ENCODE measurements around the gene XAGE2.
"Not testable (repeated sequence)": the region's sequence is repeated elsewhere in the genome, so short reads cannot be mapped to it uniquely, and the experiment has no call there.

XAGE2 gene

GRCh38 chrX:52368368-52369055, at the start of gene XAGE2:
Gene XAGE2 (plus strand): TSS chrX:52369021. CDS start chrX:52370015, 994 bp downstream.
- Histone ChIP-seq H3K9ac (ENCODE audit: low read length) (no peak within 1 kb of the TSS), H3K4me2 (ENCODE audit: low read length) (no peak within 1 kb of the TSS), H3K4me1 (ENCODE audit: insufficient read depth, low read length, severe bottlenecking) (no peaks in the 10 kb centered on the region)

GRCh38 chrX:52337410-52337809, 31.4 kb upstream of the XAGE2 start:
- Histone ChIP-seq H3K36me3 (ENCODE audit: insufficient read depth, low read length) (no peaks in the 10 kb centered on the region), H3K27me3 (ENCODE audit: insufficient read depth, low read length) (no peaks in the 10 kb centered on the region), H3K9ac (ENCODE audit: low read length) (no peak overlapping the region), H3K9me3 (ENCODE audit: low read length) (no peaks in the 10 kb centered on the region), H3K27ac (ENCODE audit: low read depth, low read length, poor library complexity, severe bottlenecking) (no peak overlapping the region), H3K9me2 (ENCODE audit: low read depth, low read length) (no peaks in the 10 kb centered on the region), H3F3A (ENCODE audit: insufficient read depth, low read length) (no peaks in the 10 kb centered on the region), H4K20me1 (ENCODE audit: insufficient read depth, low read length) (no peaks in the 10 kb centered on the region), H3K4me1 (ENCODE audit: insufficient read depth, low read length, severe bottlenecking) (no peaks in the 10 kb centered on the region), H3K4me2 (ENCODE audit: low read length) (no peak overlapping the region), H3K79me2 (ENCODE audit: insufficient read depth, low read length) (no peaks in the 10 kb centered on the region), H3K4me3 (ENCODE audit: low read depth, low read length, poor library complexity, severe bottlenecking) (no peak overlapping the region), H2AFZ (ENCODE audit: low read length) (no peak overlapping the region)
- no peak for TF ChIP-seq EZH2 (IDR thresholded peaks at IDR 0.05; ENCODE audit: borderline replicate concordance, low read length)
- TF ChIP-seq, protein P1, sequence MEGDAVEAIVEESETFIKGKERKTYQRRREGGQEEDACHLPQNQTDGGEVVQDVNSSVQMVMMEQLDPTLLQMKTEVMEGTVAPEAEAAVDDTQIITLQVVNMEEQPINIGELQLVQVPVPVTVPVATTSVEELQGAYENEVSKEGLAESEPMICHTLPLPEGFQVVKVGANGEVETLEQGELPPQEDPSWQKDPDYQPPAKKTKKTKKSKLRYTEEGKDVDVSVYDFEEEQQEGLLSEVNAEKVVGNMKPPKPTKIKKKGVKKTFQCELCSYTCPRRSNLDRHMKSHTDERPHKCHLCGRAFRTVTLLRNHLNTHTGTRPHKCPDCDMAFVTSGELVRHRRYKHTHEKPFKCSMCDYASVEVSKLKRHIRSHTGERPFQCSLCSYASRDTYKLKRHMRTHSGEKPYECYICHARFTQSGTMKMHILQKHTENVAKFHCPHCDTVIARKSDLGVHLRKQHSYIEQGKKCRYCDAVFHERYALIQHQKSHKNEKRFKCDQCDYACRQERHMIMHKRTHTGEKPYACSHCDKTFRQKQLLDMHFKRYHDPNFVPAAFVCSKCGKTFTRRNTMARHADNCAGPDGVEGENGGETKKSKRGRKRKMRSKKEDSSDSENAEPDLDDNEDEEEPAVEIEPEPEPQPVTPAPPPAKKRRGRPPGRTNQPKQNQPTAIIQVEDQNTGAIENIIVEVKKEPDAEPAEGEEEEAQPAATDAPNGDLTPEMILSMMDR (IDR thresholded peaks at IDR 0.05; ENCODE audit: low read length) = no peak

More at GRCh38 chrX:52368368-52369055, at the start of gene XAGE2:
- TF ChIP-seq, protein P1 (IDR thresholded peaks at IDR 0.05; ENCODE audit: low read length) = no peak
- TF ChIP-seq EZH2 (IDR thresholded peaks at IDR 0.05; ENCODE audit: borderline replicate concordance, low read length) = no peak
- Histone ChIP-seq H3F3A (ENCODE audit: insufficient read depth, low read length) (no peaks in the 10 kb centered on the region), H2AFZ (ENCODE audit: low read length) (no peak within 1 kb of the TSS), H3K9me3 (ENCODE audit: low read length) (no peaks in the 10 kb centered on the region), H3K4me3 (ENCODE audit: low read depth, low read length, poor library complexity, severe bottlenecking) (no peak within 1 kb of the TSS), H3K79me2 (ENCODE audit: insufficient read depth, low read length) (no peaks in the 10 kb centered on the region), H3K27me3 (ENCODE audit: insufficient read depth, low read length) (no peaks in the 10 kb centered on the region), H4K20me1 (ENCODE audit: insufficient read depth, low read length) (no peaks in the 10 kb centered on the region), H3K36me3 (ENCODE audit: insufficient read depth, low read length) (no peaks in the 10 kb centered on the region), H3K9me2 (ENCODE audit: low read depth, low read length) (no peaks in the 10 kb centered on the region), H3K27ac (ENCODE audit: low read depth, low read length, poor library complexity, severe bottlenecking) (no peak within 1 kb of the TSS)

- Histone ChIP-seq H3K27ac (ENCODE audit: low read depth, low read length, poor library complexity, severe bottlenecking) (no peak overlapping the region), H2AFZ (ENCODE audit: low read length) (no peak overlapping the region), H4K20me1 (ENCODE audit: insufficient read depth, low read length) (no peaks in the 10 kb centered on the region), H3K9me2 (ENCODE audit: low read depth, low read length) (no peaks in the 10 kb centered on the region), H3K27me3 (ENCODE audit: insufficient read depth, low read length) (no peaks in the 10 kb centered on the region), H3K9ac (ENCODE audit: low read length) (no peak overlapping the region), H3K4me3 (ENCODE audit: low read depth, low read length, poor library complexity, severe bottlenecking) (no peak overlapping the region), H3K36me3 (ENCODE audit: insufficient read depth, low read length) (no peaks in the 10 kb centered on the region), H3F3A (ENCODE audit: insufficient read depth, low read length) (no peaks in the 10 kb centered on the region), H3K4me1 (ENCODE audit: insufficient read depth, low read length, severe bottlenecking) (no peaks in the 10 kb centered on the region), H3K4me2 (ENCODE audit: low read length) (no peak overlapping the region), H3K9me3 (ENCODE audit: low read length) (no peaks in the 10 kb centered on the region), H3K79me2 (ENCODE audit: insufficient read depth, low read length) (no peaks in the 10 kb centered on the region)
- no peak for TF ChIP-seq EZH2 (IDR thresholded peaks at IDR 0.05; ENCODE audit: borderline replicate concordance, low read length)
- TF ChIP-seq, protein P1 (IDR thresholded peaks at IDR 0.05; ENCODE audit: low read length) = no peak
Measured at GRCh38 chrX:52341493-52341892, 27.3 kb upstream of the XAGE2 start.

DNA sequence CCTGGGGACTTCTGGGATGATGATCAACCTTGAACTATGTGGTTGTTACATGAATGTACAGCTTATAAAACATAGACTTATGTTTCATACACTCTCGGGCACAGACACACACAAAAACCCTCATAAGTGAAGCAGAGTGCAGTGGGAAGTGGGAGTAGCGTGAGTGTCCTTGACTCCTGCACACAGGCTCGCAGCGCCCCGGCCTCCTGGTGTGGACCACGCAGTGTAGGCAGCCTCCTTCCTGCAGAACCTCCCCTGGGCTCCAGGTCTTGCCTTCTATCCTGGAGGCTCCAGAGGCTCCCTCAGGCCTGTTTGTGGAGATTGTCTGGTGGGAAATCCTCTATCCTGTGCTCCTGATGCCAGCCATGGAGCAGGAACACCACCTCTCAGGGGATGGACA, 25.7 kb upstream of the XAGE2 start:
- not testable (repeated sequence) for H3K79me2 ChIP-seq (ENCODE audit: insufficient read depth, low read length); H3K4me1 ChIP-seq (ENCODE audit: insufficient read depth, low read length, severe bottlenecking); H3F3A ChIP-seq (ENCODE audit: insufficient read depth, low read length)

More for the DNA sequence above, 25.7 kb upstream of the XAGE2 start:
- H3K27ac ChIP-seq (ENCODE audit: low read depth, low read length, poor library complexity, severe bottlenecking); H3K27me3 ChIP-seq (ENCODE audit: insufficient read depth, low read length); H3K9ac ChIP-seq (ENCODE audit: low read length); H3K4me3 ChIP-seq (ENCODE audit: low read depth, low read length, poor library complexity, severe bottlenecking); H3K4me2 ChIP-seq (ENCODE audit: low read length); H3K36me3 ChIP-seq (ENCODE audit: insufficient read depth, low read length); H3K9me3 ChIP-seq (ENCODE audit: low read length); H4K20me1 ChIP-seq (ENCODE audit: insufficient read depth, low read length); H3K9me2 ChIP-seq (ENCODE audit: low read depth, low read length); H2AFZ ChIP-seq (ENCODE audit: low read length): not testable (repeated sequence)

Data from OCI-LY1 (cell line).